Measurements from ENCODE around the gene NPFF. TPM values are rescaled to one million over a fixed set of nuclear protein-coding genes. Genes with fewer than 3 reads are reported as not detected.
"Not testable (repeated sequence)": the region's sequence is repeated elsewhere in the genome, so short reads cannot be mapped to it uniquely, and the experiment has no call there.

NPFF gene
- total RNA-seq, 1 donor, result not detected

DNA sequence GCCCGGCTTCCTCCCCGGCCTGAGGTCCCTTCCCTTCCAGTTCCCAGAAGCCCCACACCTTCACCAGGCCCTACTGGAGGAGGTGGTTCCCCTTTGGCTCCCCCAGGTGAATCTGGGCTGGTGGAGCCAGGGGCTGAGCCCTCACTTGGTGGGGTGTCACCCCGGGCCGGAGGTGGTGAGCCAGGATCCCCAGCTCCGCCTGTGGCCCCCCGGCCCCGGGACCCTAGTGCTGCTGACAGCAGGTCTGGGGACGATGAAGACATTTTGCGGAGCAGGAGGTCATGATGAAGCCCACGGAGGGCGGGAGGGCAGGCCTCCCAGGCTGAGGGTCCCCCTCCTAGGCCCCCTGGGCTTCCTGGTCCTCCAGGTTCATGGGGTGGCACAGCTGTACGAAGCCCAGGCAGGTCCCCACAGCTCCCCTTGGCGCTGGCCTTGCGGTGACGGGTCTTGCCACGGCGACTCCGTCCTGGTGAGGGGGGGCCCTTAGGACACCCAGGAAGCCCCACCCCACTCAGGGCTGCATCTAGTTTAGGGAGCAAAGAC, 24.6 kb downstream of the NPFF start:
- no peak for DNase-seq (ENCODE audit: low read depth)
- TF ChIP-seq, protein P1, sequence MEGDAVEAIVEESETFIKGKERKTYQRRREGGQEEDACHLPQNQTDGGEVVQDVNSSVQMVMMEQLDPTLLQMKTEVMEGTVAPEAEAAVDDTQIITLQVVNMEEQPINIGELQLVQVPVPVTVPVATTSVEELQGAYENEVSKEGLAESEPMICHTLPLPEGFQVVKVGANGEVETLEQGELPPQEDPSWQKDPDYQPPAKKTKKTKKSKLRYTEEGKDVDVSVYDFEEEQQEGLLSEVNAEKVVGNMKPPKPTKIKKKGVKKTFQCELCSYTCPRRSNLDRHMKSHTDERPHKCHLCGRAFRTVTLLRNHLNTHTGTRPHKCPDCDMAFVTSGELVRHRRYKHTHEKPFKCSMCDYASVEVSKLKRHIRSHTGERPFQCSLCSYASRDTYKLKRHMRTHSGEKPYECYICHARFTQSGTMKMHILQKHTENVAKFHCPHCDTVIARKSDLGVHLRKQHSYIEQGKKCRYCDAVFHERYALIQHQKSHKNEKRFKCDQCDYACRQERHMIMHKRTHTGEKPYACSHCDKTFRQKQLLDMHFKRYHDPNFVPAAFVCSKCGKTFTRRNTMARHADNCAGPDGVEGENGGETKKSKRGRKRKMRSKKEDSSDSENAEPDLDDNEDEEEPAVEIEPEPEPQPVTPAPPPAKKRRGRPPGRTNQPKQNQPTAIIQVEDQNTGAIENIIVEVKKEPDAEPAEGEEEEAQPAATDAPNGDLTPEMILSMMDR (IDR thresholded peaks at IDR 0.05; ENCODE audit: insufficient read depth, low read length), result no peak
- no peak overlapping the region for H3K4me3 ChIP-seq (ENCODE audit: low read depth, low read length)

DNA sequence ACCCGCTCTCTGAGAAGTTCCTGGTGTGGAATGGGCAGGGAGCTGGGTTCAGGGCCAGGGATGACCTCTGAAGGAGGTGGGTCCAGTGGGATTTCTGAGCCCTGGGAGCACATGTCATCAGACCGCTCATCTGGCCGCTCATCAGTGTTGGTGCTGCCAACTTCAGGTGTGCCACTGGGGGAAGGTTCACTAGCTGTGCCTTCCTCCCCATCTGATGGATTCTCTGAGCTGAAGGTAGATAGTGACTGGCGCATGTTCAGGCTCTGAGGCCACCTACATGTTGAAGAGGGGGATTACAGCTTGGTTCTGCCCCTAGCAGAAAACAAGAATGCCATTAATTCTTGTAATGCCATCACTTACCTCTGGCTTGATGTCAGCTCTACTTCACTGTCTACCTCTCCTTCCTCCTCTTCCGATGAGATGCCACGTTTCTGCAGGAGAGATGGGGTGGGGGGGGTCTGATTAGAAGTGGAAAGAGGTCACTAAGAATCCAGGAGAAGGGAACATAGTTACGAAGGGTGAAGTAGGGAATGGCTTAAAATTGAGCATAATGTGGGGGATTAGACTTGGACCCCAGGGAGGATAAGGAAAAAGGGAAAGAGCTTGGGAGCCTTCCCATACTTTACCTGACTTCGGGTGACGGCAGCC, 25.2 kb downstream of the NPFF start:
- no peak for DNase-seq (ENCODE audit: low read depth)
- H3K4me3 ChIP-seq (ENCODE audit: low read depth, low read length), result no peak overlapping the region
- TF ChIP-seq, protein P1 (IDR thresholded peaks at IDR 0.05; ENCODE audit: insufficient read depth, low read length), result peak; percentile 39

DNA sequence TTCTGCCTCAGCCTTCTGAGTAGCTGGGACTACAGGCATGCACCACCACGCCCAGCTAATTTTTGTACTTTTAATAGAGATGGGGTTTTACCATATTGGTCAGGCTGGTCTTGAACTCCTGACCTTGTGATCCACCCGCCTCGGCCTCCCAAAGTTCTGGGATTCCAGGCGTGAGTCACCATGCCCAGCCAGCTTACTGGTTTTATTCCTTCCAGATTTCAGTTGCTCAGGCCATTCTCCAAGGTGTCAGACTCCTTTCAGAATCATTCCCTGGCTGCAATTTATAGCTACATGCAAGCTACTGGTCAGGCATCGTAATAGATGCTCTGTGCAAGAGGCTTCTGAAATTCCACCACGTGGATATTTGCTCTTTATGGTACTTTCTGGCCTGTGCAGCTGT, 25.8 kb downstream of the NPFF start:
- peak; percentile 75 for DNase-seq (ENCODE audit: low read depth)
- not testable (repeated sequence) for H3K4me3 ChIP-seq (ENCODE audit: low read depth, low read length)

DNA sequence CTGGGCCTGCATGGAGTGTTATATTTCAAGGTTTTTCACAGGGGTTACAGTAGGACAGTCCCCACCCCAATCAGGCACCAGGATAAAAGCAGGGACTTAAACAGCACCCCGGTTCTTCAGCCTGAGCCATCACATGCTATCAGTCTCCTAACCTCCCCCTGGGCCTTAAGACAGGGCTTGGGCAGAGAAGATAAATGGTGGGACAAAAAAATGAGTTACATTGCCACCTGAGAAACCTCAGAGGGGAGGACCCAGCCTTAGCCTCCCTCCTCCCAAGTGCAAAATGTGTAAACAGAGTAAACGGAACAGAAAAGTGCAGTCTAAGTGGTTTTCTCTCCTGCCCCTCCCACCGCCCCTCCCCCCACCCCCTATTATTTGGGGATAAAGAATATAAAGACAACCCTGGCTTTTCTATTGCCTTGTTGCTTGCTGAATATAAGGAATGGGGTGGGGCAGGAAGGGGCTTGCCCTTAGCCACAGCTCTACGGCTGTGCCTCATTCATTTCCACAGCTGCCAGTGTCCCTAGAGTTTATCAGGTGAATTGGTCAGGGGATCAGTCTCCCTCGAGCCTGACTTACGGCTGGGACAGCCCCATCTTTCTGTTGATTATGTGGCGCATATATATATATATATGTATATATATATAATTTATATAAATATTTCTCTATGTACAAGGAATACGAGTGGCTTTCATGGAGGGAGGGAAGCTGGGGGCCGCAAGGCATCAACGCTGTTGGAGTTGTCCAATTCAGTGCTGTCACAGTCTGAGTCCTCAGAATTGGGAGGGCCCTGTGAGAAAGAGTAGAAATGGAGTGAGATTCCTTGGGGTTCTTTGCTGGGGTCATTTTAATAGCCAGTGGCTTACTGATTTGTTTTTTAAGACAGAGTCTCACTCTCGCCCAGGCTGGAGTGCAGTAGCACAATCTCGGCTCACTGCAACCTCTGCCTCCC, 26.5 kb downstream of the NPFF start:
- DNase-seq (ENCODE audit: low read depth), result no peak
- TF ChIP-seq, protein P1 (IDR thresholded peaks at IDR 0.05; ENCODE audit: insufficient read depth, low read length), result no peak
- H3K4me3 ChIP-seq (ENCODE audit: low read depth, low read length), result no peak overlapping the region

DNA sequence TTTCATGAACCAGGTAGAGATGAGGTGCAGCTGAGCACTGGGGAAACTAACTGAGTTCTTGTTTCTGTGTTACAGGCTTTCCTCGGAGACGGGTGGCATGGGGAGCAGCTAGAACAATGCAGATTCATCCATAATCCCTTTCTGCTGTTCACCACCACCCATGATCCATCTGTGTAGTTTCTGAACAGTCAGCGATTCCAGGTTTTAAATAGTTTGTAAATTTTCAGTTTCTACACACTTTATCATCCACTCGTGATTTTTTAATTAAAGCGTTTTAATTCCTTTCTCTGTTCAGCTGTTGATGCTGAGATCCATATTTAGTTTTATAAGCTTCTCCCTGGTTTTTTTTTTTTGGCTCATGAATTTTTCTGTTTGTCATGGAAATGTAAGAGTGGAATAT, 28.0 kb downstream of the NPFF start:
- TF ChIP-seq, protein P1 (IDR thresholded peaks at IDR 0.05; ENCODE audit: insufficient read depth, low read length), result no peak
- no peak overlapping the region for H3K4me3 ChIP-seq (ENCODE audit: low read depth, low read length)
- DNase-seq (ENCODE audit: low read depth), result no peak

DNA sequence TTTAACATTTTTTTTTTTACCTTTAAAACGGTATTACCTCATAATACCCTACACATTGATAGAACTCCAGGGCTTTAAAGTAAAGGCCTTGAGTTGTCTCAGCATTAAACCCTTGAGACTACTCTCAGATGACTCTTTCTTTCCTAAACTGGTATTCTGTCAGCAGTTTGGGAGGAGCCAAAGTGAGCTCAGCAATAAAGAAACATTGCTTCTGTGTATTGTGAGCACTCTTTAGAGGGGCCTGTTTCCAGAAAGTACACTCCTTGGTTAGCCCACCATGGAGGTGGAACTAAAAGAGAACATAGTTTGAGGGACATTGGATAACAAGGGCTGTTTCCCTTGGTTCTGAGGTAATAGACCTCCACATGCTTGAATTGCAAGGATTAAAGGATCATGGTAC, 28.4 kb downstream of the NPFF start:
- DNase-seq (ENCODE audit: low read depth), result peak; percentile 34

More for the DNA sequence above, 28.4 kb downstream of the NPFF start:
- no peak overlapping the region for H3K4me3 ChIP-seq (ENCODE audit: low read depth, low read length)
- TF ChIP-seq, protein P1 (IDR thresholded peaks at IDR 0.05; ENCODE audit: insufficient read depth, low read length), result no peak
